Measurements from ENCODE around the gene CDX1.

Gene CDX1

DNA sequence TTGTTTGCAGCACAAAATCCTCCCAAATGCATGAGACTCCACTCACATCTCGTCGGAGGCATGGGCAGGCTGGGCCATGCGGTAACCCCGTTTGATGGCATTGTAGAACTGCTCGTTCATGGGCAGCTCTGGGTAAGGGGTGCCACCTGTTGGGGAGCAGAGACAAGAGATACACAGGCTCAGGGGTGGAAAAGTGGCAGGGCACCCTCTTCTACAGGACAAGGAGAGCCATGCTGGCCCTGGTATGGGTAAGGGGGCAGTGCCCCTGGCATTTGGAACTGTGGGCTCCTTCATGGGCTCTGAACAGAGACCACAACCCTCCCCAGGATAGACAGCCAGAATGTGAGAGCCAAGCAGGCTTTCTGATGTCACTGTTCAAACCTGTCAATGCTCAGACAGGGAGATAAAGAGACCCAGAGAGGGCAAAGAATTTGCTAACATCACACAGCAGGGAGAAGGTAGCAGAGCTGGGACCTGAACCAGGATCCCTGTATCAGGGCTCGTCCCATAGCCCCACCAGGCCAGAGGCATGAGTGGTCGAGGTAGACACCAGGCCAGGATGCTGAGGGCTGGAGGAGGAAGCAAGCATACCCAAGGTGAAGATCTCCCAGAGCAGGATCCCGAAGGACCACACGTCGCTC lies 47.0 kb upstream of the CDX1 start:
- TF ChIP-seq EZH2 (IDR thresholded peaks at IDR 0.05; ENCODE audit: borderline replicate concordance, low read length), result no peak
- TF ChIP-seq, protein P1, sequence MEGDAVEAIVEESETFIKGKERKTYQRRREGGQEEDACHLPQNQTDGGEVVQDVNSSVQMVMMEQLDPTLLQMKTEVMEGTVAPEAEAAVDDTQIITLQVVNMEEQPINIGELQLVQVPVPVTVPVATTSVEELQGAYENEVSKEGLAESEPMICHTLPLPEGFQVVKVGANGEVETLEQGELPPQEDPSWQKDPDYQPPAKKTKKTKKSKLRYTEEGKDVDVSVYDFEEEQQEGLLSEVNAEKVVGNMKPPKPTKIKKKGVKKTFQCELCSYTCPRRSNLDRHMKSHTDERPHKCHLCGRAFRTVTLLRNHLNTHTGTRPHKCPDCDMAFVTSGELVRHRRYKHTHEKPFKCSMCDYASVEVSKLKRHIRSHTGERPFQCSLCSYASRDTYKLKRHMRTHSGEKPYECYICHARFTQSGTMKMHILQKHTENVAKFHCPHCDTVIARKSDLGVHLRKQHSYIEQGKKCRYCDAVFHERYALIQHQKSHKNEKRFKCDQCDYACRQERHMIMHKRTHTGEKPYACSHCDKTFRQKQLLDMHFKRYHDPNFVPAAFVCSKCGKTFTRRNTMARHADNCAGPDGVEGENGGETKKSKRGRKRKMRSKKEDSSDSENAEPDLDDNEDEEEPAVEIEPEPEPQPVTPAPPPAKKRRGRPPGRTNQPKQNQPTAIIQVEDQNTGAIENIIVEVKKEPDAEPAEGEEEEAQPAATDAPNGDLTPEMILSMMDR (IDR thresholded peaks at IDR 0.05; ENCODE audit: low read length), result no peak
- Histone ChIP-seq H3K27me3 (ENCODE audit: insufficient read depth, low read length) (no peaks in the 10 kb centered on the region), H3K36me3 (ENCODE audit: insufficient read depth, low read length) (no peaks in the 10 kb centered on the region), H3K4me3 (ENCODE audit: low read depth, low read length, poor library complexity, severe bottlenecking) (no peak overlapping the region), H4K20me1 (ENCODE audit: insufficient read depth, low read length) (no peaks in the 10 kb centered on the region), H3K4me2 (ENCODE audit: low read length) (no peak overlapping the region), H2AFZ (ENCODE audit: low read length) (no peak overlapping the region), H3F3A (ENCODE audit: insufficient read depth, low read length) (no peaks in the 10 kb centered on the region), H3K9ac (ENCODE audit: low read length) (no peak overlapping the region), H3K27ac (ENCODE audit: low read depth, low read length, poor library complexity, severe bottlenecking) (no peak overlapping the region), H3K9me3 (ENCODE audit: low read length) (no peaks in the 10 kb centered on the region), H3K9me2 (ENCODE audit: low read depth, low read length) (no peaks in the 10 kb centered on the region), H3K79me2 (ENCODE audit: insufficient read depth, low read length) (no peaks in the 10 kb centered on the region), H3K4me1 (ENCODE audit: insufficient read depth, low read length, severe bottlenecking) (no peaks in the 10 kb centered on the region)

DNA sequence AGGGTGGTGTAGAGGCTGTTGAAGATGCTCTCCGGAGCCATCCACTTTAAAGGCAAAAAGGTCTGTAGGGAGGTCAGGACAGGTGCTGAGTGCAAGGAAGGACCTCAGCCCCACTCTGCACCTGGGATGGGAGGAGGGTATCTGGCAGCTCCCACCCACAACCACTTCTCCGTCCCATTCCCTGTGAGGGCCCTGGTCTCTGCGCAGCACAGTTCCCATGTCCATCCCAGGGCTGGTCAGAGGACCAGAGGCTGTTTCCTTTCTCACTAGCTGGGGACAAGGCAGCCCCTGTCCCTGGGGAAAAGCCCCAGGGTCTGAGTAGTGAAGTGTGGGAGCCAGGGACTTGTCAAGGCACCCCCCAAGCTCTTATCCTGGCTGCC lies 46.5 kb upstream of the CDX1 start:
- no peak overlapping the region for H3K4me2 ChIP-seq (ENCODE audit: low read length)
- H3K9ac ChIP-seq (ENCODE audit: low read length), result no peak overlapping the region
- H3K36me3 ChIP-seq (ENCODE audit: insufficient read depth, low read length), result no peaks in the 10 kb centered on the region
- H2AFZ ChIP-seq (ENCODE audit: low read length), result no peak overlapping the region
- no peaks in the 10 kb centered on the region for H3K79me2 ChIP-seq (ENCODE audit: insufficient read depth, low read length)
- no peaks in the 10 kb centered on the region for H3K9me2 ChIP-seq (ENCODE audit: low read depth, low read length)
- no peaks in the 10 kb centered on the region for H3K9me3 ChIP-seq (ENCODE audit: low read length)
- H3K27ac ChIP-seq (ENCODE audit: low read depth, low read length, poor library complexity, severe bottlenecking), result no peak overlapping the region
- no peaks in the 10 kb centered on the region for H3K4me1 ChIP-seq (ENCODE audit: insufficient read depth, low read length, severe bottlenecking)
- no peak for TF ChIP-seq EZH2 (IDR thresholded peaks at IDR 0.05; ENCODE audit: borderline replicate concordance, low read length)
- TF ChIP-seq, protein P1 (IDR thresholded peaks at IDR 0.05; ENCODE audit: low read length), result no peak
- H3F3A ChIP-seq (ENCODE audit: insufficient read depth, low read length), result no peaks in the 10 kb centered on the region
- H3K4me3 ChIP-seq (ENCODE audit: low read depth, low read length, poor library complexity, severe bottlenecking), result no peak overlapping the region
- no peaks in the 10 kb centered on the region for H3K27me3 ChIP-seq (ENCODE audit: insufficient read depth, low read length)
- H4K20me1 ChIP-seq (ENCODE audit: insufficient read depth, low read length), result no peaks in the 10 kb centered on the region

DNA sequence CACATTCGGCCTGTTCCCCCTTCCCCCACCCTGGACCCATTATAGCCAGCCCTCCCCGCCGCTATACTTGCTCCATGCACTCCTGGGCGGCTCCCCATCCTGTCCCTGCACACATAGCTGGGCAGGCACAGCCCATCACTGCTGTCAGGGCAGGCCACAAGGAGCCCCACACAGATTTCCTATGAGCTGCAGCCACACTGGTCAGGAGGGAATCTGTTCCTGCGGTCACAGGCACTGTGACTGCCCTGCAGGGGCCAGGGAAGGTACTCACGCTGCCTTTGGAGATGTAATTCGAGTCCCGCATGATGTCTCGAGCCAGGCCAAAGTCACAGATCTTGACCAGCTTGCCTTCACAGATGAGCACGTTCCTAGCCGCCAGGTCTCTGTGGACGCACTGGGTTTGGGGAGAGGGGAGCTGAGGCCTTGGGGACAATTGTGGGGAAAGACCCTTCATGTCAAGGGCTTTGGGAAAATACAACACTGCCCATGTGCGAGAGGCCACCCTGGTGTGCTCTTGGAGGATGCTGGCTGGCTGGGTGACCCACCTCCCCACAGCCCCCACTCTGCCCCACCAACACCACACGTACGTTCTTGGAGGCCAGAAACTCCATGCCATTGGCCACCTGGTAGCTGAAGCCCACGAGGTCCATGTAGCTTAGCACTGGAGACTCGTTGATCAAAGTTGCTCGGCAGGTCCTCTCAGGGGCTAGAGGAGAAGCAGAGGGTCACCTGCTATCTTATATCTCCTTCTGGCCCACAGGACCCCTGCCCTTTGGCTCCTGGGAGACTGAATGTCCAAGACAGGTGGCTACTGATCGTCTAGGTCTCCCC lies 45.7 kb upstream of the CDX1 start:
- Histone ChIP-seq H3K4me3 (ENCODE audit: low read depth, low read length, poor library complexity, severe bottlenecking) (no peak overlapping the region), H3K79me2 (ENCODE audit: insufficient read depth, low read length) (no peaks in the 10 kb centered on the region), H3K4me1 (ENCODE audit: insufficient read depth, low read length, severe bottlenecking) (no peaks in the 10 kb centered on the region), H3K9ac (ENCODE audit: low read length) (no peak overlapping the region), H3K4me2 (ENCODE audit: low read length) (no peak overlapping the region), H3K36me3 (ENCODE audit: insufficient read depth, low read length) (no peaks in the 10 kb centered on the region), H3K27me3 (ENCODE audit: insufficient read depth, low read length) (no peaks in the 10 kb centered on the region), H3F3A (ENCODE audit: insufficient read depth, low read length) (no peaks in the 10 kb centered on the region), H2AFZ (ENCODE audit: low read length) (no peak overlapping the region), H4K20me1 (ENCODE audit: insufficient read depth, low read length) (no peaks in the 10 kb centered on the region), H3K27ac (ENCODE audit: low read depth, low read length, poor library complexity, severe bottlenecking) (no peak overlapping the region), H3K9me3 (ENCODE audit: low read length) (no peaks in the 10 kb centered on the region), H3K9me2 (ENCODE audit: low read depth, low read length) (no peaks in the 10 kb centered on the region)
- TF ChIP-seq EZH2 (IDR thresholded peaks at IDR 0.05; ENCODE audit: borderline replicate concordance, low read length), result no peak
- TF ChIP-seq, protein P1 (IDR thresholded peaks at IDR 0.05; ENCODE audit: low read length), result no peak

Measured in OCI-LY1 (cell line).